HepG2 (cell line): ENCODE measurements around the gene MGMT. TPM values are rescaled to one million over a fixed set of nuclear protein-coding genes. Genes with fewer than 3 reads are reported as not detected.

ENCODE experiments used
- ASH2L ChIP-seq: fragments of 300-600, 200-600 bp; sonication (generic); IDR thresholded peaks from 2 replicates; pipeline ENCODE4 v1.7.0; 2017; ENCODE audit warnings: low read depth, mild to moderate bottlenecking, moderate library complexity, mixed read lengths, low read length; ENCODE audit not compliant: insufficient read length
- BCL6 ChIP-seq: IDR thresholded peaks from 2 replicates; pipeline ENCODE4 v1.6.1; 2016; ENCODE audit warnings: missing genetic modification reagents, missing compliant biosample characterization
- CEBPG ChIP-seq: IDR thresholded peaks from 2 replicates; pipeline ENCODE4 v1.6.1; 2016
- EP300 ChIP-seq, 3 experiments: sonication (generic) in 1 of 3; formaldehyde crosslinking in 1 of 3; IDR thresholded peaks; 2 replicates each; pipeline versions ENCODE4 v1.5.1 to v1.6.1; 2011 to 2020; ENCODE audit warnings: low read depth in 2 of 3, low read length in 2 of 3, borderline replicate concordance in 1 of 3, improper control_type of control experiment in 1 of 3, mild to moderate bottlenecking in 1 of 3, missing genetic modification reagents in 1 of 3, moderate library complexity in 1 of 3
- FOSL2 ChIP-seq: sonication (generic); formaldehyde crosslinking; IDR thresholded peaks from 2 replicates; pipeline ENCODE4 v1.4.0; 2020; ENCODE audit warnings: missing genetic modification reagents
- FOXP1 ChIP-seq, 2 experiments: fragments of 450-650 bp in 1 of 2; IDR thresholded peaks; 2 replicates each; pipeline ENCODE4 v1.6.1; 2017 to 2018; ENCODE audit warnings: antibody characterized with exemption in 1 of 2
- KLF16 ChIP-seq, 2 experiments: sonication (generic) in 1 of 2; formaldehyde crosslinking in 1 of 2; IDR thresholded peaks; 2 replicates each; pipeline versions ENCODE4 v1.6.1 to v1.8.0; 2016 to 2023; ENCODE audit warnings: missing genetic modification reagents in 2 of 2, missing compliant biosample characterization in 1 of 2
- MIXL1 ChIP-seq: IDR thresholded peaks from 2 replicates; pipeline ENCODE4 v1.6.1; 2016
- NFKB2 ChIP-seq: sonication (generic); formaldehyde crosslinking; IDR thresholded peaks from 2 replicates; pipeline ENCODE4 v1.4.0; 2020; ENCODE audit warnings: missing genetic modification reagents, borderline replicate concordance
- SAP130 ChIP-seq: IDR thresholded peaks from 2 replicates; pipeline ENCODE4 v1.6.1; 2016; ENCODE audit warnings: low read depth
- SMC3 ChIP-seq: IDR thresholded peaks from 2 replicates; pipeline ENCODE4 v1.6.1; 2011; ENCODE audit warnings: low read length, improper control_type of control experiment
- YY1 ChIP-seq: IDR thresholded peaks from 2 replicates; pipeline ENCODE4 v1.6.1; 2011; ENCODE audit warnings: low read length, low read depth, moderate library complexity, mild to moderate bottlenecking; ENCODE audit not compliant: insufficient read depth, insufficient replicate concordance
- ZBTB20 ChIP-seq: sonication (generic); formaldehyde crosslinking; IDR thresholded peaks from 2 replicates; pipeline ENCODE4 v1.8.1; 2023; ENCODE audit warnings: missing genetic modification reagents, low read depth, mild to moderate bottlenecking, borderline replicate concordance
- ZNF232 ChIP-seq: sonication (generic); formaldehyde crosslinking; IDR thresholded peaks from 2 replicates; pipeline ENCODE4 v1.4.0; 2020; ENCODE audit warnings: missing genetic modification reagents, borderline replicate concordance
- ZNF501 ChIP-seq: sonication (generic); formaldehyde crosslinking; IDR thresholded peaks from 2 replicates; pipeline ENCODE4 v1.5.1; 2020; ENCODE audit warnings: mild to moderate bottlenecking, moderate library complexity, missing genetic modification reagents
- ZNF563 ChIP-seq: sonication (generic); formaldehyde crosslinking; IDR thresholded peaks from 2 replicates; pipeline ENCODE4 v1.8.0; 2022; ENCODE audit warnings: mild to moderate bottlenecking, moderate library complexity, missing genetic modification reagents
- ZNF773 ChIP-seq: sonication (generic); formaldehyde crosslinking; IDR thresholded peaks from 2 replicates; pipeline ENCODE4 v1.4.0; 2020; ENCODE audit warnings: missing genetic modification reagents, borderline replicate concordance
- polyA plus RNA-seq, 8 experiments: library from polyadenylated mRNA; depleted of rRNA in 3 of 8; stranded (reverse) in 7 of 8; unstranded in 1 of 8; fragments of >200 nt; fragmentation: Illumina TruSeq in 4 of 8; extraction: Trizol in 4 of 8; gene quantifications; 2 replicates each; pipeline versions ENCODE4 v1.2.1 to v1.2.3, GENCODE V29; 2011 to 2016; ENCODE audit warnings: low read depth in 4 of 8, missing spikeins in 1 of 8, mixed read lengths in 1 of 8; ENCODE audit not compliant: insufficient read depth in 1 of 8
- total RNA-seq, 5 experiments: library from RNA; depleted of rRNA; stranded (reverse); fragments of >200 nt; fragmentation: Illumina TruSeq; extraction: Trizol; gene quantifications; 2 replicates each; pipeline ENCODE4 v1.2.3, GENCODE V29; 2016; ENCODE audit warnings: low read depth in 1 of 5
- TF ChIP-seq, protein P1 (sequence below): sonication (generic); formaldehyde crosslinking; IDR thresholded peaks from 2 replicates; pipeline ENCODE4 v1.4.0; 2020; ENCODE audit warnings: missing genetic modification reagents
- TF ChIP-seq, protein P2 (sequence below): sonication (generic); formaldehyde crosslinking; IDR thresholded peaks from 2 replicates; pipeline ENCODE4 v1.4.0; 2020; ENCODE audit warnings: missing genetic modification reagents
- TF ChIP-seq, protein P3 (sequence below): sonication (generic); formaldehyde crosslinking; IDR thresholded peaks from 2 replicates; pipeline ENCODE4 v1.8.1; 2023; ENCODE audit warnings: mild to moderate bottlenecking, missing genetic modification reagents
- TF ChIP-seq, protein P4 (sequence below): IDR thresholded peaks from 2 replicates; pipeline ENCODE4 v1.6.1; 2012; ENCODE audit warnings: inconsistent platforms
- TF ChIP-seq, protein P5 (sequence below): IDR thresholded peaks from 2 replicates; pipeline ENCODE4 v1.6.1; 2016; ENCODE audit warnings: mild to moderate bottlenecking

The MGMT gene
- total and polyA plus RNA-seq, 2 of the 13 experiments (the other 11 are each of a cell fraction or from before 2014, with no cell fraction given), result 12.0 to 19.5 TPM

DNA sequence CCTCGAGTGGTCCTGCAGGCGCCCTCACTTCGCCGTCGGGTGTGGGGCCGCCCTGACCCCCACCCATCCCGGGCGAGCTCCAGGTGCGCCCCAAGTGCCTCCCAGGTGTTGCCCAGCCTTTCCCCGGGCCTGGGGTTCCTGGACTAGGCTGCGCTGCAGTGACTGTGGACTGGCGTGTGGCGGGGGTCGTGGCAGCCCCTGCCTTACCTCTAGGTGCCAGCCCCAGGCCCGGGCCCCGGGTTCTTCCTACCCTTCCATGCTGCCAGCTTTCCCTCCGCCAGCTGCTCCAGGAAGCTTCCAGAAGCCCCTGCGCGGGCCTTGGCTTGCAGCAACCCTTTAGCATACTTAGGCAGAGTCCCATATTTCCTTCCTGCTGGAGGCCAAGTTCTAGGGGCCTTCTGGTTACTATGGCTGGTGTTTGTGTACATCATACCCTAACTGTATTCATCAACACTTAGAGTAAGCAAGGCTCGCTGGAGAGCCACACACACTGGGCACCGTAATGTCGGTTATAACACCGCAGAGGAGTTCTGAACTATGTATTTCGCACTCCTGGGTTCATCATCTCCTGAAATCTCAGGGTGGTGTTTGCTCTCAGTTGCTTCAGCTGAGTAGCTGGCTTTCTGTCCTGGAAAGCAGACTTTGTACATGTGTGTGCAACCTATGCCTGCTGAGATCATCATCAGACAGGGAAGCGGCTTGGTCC lies 471 bp downstream of the MGMT start (continued):
- TF ChIP-seq ZNF563 (peak; percentile 58; the same call in 1 of the 2 replicates), SAP130 (CRISPR knock-in tag) (peak; percentile 70), ZBTB20 (CRISPR knock-in tag) (0 out of 2 replicates have a peak, but pooled peaks have one; percentile 15), CEBPG (CRISPR knock-in tag) (peak; percentile 48; the same call in 1 of the 2 replicates), EP300 (IDR thresholded peaks at IDR 0.05; ENCODE audit: low read depth in 2 of 2, low read length in 2 of 2) (peak in 1 of 2 experiments; percentile 37; a peak in 1 of 4 replicates), EP300 (CRISPR knock-in tag; IDR thresholded peaks at IDR 0.05; ENCODE audit: borderline replicate concordance) (no peak), MIXL1 (CRISPR knock-in tag) (0 out of 2 replicates have a peak, but pooled peaks have one; percentile 47), FOXP1 (IDR thresholded peaks at IDR 0.05) (no peak), FOXP1 (CRISPR knock-in tag; IDR thresholded peaks at IDR 0.05) (0 out of 2 replicates have a peak, but pooled peaks have one; percentile 22), KLF16 (CRISPR knock-in tag; IDR thresholded peaks at IDR 0.05) (no peak), BCL6 (CRISPR knock-in tag) (peak; percentile 95), YY1 (peak; percentile 10), FOSL2 (CRISPR knock-in tag) (peak; percentile 35), SMC3 (peak; percentile 23; the same call in 1 of the 2 replicates), ZNF501 (CRISPR knock-in tag) (0 out of 2 replicates have a peak, but pooled peaks have one; percentile 32), ZNF232 (CRISPR knock-in tag) (0 out of 2 replicates have a peak, but pooled peaks have one; percentile 22), NFKB2 (0 out of 2 replicates have a peak, but pooled peaks have one; percentile 9), ASH2L (peak; percentile 44), ZNF773 (CRISPR knock-in tag) (peak; percentile 70; the same call in 1 of the 2 replicates)
- TF ChIP-seq, protein P1, sequence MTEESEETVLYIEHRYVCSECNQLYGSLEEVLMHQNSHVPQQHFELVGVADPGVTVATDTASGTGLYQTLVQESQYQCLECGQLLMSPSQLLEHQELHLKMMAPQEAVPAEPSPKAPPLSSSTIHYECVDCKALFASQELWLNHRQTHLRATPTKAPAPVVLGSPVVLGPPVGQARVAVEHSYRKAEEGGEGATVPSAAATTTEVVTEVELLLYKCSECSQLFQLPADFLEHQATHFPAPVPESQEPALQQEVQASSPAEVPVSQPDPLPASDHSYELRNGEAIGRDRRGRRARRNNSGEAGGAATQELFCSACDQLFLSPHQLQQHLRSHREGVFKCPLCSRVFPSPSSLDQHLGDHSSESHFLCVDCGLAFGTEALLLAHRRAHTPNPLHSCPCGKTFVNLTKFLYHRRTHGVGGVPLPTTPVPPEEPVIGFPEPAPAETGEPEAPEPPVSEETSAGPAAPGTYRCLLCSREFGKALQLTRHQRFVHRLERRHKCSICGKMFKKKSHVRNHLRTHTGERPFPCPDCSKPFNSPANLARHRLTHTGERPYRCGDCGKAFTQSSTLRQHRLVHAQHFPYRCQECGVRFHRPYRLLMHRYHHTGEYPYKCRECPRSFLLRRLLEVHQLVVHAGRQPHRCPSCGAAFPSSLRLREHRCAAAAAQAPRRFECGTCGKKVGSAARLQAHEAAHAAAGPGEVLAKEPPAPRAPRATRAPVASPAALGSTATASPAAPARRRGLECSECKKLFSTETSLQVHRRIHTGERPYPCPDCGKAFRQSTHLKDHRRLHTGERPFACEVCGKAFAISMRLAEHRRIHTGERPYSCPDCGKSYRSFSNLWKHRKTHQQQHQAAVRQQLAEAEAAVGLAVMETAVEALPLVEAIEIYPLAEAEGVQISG (CRISPR knock-in tag), result peak; percentile 13; the same call in 1 of the 2 replicates
- TF ChIP-seq, protein P2, sequence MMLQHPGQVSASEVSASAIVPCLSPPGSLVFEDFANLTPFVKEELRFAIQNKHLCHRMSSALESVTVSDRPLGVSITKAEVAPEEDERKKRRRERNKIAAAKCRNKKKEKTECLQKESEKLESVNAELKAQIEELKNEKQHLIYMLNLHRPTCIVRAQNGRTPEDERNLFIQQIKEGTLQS (CRISPR knock-in tag), result peak; percentile 65; the same call in 1 of the 2 replicates
- TF ChIP-seq, protein P3, sequence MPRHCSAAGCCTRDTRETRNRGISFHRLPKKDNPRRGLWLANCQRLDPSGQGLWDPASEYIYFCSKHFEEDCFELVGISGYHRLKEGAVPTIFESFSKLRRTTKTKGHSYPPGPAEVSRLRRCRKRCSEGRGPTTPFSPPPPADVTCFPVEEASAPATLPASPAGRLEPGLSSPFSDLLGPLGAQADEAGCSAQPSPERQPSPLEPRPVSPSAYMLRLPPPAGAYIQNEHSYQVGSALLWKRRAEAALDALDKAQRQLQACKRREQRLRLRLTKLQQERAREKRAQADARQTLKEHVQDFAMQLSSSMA, result no peak
- TF ChIP-seq, protein P4, sequence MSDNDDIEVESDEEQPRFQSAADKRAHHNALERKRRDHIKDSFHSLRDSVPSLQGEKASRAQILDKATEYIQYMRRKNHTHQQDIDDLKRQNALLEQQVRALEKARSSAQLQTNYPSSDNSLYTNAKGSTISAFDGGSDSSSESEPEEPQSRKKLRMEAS, result 0 out of 2 replicates have a peak, but pooled peaks have one; percentile 3
- TF ChIP-seq, protein P5, sequence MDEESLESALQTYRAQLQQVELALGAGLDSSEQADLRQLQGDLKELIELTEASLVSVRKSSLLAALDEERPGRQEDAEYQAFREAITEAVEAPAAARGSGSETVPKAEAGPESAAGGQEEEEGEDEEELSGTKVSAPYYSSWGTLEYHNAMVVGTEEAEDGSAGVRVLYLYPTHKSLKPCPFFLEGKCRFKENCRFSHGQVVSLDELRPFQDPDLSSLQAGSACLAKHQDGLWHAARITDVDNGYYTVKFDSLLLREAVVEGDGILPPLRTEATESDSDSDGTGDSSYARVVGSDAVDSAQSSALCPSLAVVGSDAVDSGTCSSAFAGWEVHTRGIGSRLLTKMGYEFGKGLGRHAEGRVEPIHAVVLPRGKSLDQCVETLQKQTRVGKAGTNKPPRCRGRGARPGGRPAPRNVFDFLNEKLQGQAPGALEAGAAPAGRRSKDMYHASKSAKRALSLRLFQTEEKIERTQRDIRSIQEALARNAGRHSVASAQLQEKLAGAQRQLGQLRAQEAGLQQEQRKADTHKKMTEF (CRISPR knock-in tag), result no peak
